Measurements from ENCODE around the gene TUBA4A.

TUBA4A gene

GRCh38 chr2:219214786-219215185, 38.9 kb downstream of the TUBA4A start:
- no peak for TF ChIP-seq CTCF (IDR thresholded peaks at IDR 0.05)

- no peak for TF ChIP-seq CTCF (IDR thresholded peaks at IDR 0.05)
Observed at GRCh38 chr2:219214141-219214540, 39.6 kb downstream of the TUBA4A start.

- no peak for TF ChIP-seq CTCF (IDR thresholded peaks at IDR 0.05)
Observed at GRCh38 chr2:219213486-219214071, 40.1 kb downstream of the TUBA4A start.

- TF ChIP-seq CTCF (IDR thresholded peaks at IDR 0.05): no peak
Observed at GRCh38 chr2:219213026-219213415, 40.7 kb downstream of the TUBA4A start.

- no peak for TF ChIP-seq CTCF (IDR thresholded peaks at IDR 0.05)
Observed at GRCh38 chr2:219210886-219211362, 42.8 kb downstream of the TUBA4A start.

GRCh38 chr2:219210196-219210885, 43.4 kb downstream of the TUBA4A start:
- TF ChIP-seq CTCF (IDR thresholded peaks at IDR 0.05): no peak

GRCh38 chr2:219209236-219210195, 44.2 kb downstream of the TUBA4A start:
- TF ChIP-seq CTCF (IDR thresholded peaks at IDR 0.05): no peak
